HG02623 (cell line): ENCODE measurements around the gene EED.
A peak's percentile ranks its signal among the peaks of the same experiment; 100 is the strongest.
"Not testable (repeated sequence)": the region's sequence is repeated elsewhere in the genome, so short reads cannot be mapped to it uniquely, and the experiment has no call there.

Source experiments
- ATAC-seq: cut with Tn5 transposase; IDR thresholded peaks from one replicate; pipeline ENCODE4 v1.9.1; 2021; ENCODE audit warnings: moderate library complexity; ENCODE audit not compliant: unreplicated experiment

EED gene

DNA sequence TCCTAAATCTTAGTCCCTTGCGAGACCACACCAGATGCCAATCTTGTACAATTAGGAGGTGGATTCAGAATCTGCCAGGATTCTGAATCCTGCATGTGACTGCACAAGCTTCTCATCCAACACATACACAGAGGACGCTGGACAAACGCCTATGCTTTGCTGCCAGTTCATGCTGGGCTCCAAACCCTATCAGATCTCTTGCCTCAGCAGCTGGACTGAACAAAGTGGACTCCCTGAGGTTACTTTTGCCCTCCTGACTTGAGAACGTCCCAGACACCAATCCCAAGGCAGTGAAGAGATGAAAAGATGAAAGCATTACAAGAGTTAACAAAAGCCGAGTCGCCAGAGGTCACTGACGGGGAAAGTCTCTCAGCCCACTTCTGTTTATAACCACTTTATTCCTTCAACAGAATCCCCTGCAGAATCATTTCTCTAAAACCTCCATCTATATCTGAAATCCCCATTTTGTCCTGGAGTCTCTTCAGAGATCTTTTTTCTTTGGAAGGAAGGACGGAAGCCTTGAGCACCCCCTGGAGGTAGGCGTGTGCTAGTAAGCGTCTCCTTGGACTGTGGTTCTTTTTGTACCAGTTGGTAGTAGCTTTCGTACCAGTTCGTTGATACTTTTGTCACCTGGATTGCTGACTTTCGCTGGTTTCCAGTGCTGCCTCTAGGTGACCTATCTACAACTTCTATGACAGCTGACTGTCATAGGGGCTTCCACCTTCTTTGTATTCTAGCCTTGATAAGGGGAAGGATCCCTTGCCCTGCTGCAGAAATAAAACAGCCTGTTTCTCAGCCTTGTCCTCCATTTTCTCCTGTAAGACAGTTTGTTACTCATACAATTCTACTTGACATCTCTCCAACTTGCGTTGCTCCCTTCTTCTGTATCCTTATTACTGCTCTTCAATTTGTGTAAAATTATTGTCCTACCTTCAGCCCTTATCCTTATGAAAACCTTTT, 26.1 kb upstream of the EED start:
- peak; percentile 32 for ATAC-seq

GRCh38 chr11:86219311-86220193, 25.0 kb upstream of the EED start:
- peak; percentile 64 for ATAC-seq

DNA sequence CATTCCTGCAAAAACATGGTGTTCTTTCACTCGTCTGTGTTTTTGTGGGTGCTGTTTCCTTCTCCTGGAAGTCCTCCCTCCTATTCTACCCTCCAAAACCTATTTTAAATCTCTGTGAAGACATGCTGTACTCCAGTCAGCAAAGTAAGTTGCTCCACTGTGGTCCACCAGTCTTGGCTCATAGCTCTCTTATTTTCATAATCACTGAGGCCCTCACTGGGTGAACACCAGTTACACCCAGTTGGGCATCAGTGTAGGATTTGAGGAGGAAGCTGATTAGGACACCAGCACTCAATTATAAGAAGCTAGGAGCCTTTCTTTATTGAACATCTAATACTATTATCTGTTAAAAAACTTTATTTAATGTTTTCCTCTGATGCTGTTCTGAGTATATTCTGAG, 23.9 kb upstream of the EED start:
- ATAC-seq: no peak

GRCh38 chr11:86222081-86222480, 22.5 kb upstream of the EED start:
- no peak for ATAC-seq

DNA sequence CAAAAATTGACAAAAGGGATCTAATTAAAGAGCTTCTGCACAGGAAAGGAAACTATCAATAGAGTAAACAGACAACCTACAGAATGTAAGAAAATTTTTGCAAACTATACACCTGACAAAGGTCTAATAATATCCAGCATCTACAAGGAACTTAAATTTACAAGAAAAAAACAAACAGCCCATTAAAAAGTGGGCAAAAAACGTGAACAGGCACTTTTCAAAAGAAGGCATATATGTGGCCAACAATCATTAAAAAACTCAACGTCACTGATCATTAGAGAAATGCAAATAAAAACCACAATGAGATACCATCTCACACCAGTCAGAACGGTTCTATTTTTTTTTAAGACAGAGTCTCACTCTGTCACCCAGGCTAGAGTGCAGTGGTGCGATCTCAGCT, 20.0 kb upstream of the EED start:
- not testable (repeated sequence) for ATAC-seq

- ATAC-seq: not testable (repeated sequence)
Measured at GRCh38 chr11:86225344-86225743, 19.2 kb upstream of the EED start.

DNA sequence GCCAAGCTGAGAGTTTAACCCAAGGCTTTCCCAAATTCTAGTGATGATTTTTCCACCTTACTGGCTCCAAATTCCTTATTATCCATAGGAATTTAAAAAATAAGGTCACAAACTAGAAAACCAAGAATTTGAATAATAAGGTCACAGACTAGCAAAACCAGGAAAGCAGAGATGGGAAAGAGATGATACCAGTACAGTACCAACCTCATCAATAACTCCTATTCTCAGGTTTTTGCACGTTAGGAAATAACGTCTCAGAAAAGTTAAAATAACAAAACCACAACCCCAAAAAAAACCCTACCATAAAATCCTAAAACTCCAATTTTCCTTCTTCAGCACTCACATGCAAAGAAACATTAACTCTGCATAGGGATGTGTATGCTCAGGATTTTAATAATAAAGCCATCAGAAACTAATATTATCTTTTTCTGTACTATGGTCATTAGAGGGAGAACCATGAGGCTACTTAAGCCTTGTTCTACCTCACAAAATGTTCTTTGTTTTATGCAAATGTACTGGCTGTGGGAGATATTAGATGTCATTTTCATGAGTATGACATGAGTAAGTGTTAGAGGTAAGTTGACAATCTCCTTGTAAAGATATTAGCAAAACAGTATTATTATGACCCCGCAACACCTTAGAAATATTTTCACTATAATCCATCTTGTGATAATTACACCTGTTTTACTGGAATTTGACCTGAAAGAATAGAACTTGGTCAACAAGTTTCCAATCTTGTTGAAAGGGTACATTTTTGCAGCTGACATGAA, 16.1 kb upstream of the EED start:
- ATAC-seq: no peak

DNA sequence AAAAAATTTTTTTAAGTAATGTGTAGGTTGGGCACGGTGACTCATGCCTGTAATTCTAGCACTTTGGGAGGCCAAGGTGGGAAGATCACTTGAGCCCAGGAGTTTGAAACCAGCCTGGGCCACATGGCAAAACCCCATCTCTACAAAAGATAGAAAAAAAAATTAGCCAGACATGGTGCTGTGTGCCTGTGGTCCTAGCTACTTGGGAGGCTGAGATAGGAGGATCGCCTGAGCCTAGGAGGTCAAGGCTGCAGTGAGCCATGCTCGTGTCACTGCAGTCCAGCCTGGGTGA, 15.6 kb upstream of the EED start:
- not testable (repeated sequence) for ATAC-seq

GRCh38 chr11:86230179-86230804, 14.3 kb upstream of the EED start:
- ATAC-seq: no peak

DNA sequence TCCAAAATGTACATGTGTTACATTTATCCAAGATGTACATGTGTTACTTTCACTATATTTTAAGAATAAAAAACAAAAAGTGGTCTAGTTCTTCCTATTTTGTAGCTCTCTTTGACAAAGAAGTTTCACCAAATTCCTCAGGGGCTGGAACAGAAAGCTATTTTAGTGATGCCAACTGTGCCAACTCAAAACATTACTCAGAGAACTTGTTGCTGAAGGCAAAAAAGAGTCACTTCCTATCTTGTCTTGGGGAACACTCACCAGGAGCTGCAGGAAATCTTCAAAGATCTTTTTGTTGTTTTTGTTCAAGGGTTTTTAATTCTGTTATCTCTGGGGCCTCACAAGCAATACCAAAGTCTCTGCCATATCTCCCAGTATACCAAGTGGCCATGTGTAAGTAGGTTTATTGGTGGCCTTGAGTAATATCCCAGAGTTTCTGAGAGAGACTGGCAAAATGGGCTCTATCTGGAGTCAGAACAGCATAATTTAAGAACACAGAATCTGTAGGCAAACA, 13.6 kb upstream of the EED start:
- ATAC-seq: no peak

- ATAC-seq: no peak
Measured at GRCh38 chr11:86232556-86232955, 12.0 kb upstream of the EED start.

DNA sequence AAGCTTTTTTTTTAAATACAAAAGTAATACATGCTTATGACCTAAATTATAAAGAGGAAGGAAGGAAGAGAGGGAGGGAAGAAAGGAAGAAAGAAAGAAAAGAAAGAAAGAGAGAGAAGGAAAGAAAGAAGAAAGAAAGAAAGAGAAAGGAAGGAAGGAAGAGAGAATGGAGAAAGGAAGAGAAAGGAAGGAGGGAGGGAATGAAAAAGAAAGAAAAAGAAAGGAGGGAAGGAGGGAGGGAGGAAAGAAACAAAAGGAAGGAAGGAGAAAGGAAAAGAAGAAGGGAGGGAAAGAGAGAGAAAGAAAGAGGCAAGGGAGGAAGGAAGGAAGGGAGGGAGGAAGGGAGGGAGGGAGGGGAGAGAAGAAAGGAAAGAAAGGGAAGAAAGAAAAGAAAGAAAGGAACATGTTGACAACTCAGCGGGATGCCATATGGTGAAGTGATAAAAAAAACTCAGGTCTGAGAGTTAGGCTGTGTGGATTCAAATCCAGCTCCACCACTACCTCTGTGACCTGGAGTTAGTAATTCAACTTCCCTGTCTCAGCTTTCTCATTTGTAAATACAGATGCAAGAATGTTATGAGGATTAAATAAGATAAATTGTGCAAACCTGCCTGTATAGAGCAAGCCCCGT, 9.6 kb upstream of the EED start:
- ATAC-seq: no peak

DNA sequence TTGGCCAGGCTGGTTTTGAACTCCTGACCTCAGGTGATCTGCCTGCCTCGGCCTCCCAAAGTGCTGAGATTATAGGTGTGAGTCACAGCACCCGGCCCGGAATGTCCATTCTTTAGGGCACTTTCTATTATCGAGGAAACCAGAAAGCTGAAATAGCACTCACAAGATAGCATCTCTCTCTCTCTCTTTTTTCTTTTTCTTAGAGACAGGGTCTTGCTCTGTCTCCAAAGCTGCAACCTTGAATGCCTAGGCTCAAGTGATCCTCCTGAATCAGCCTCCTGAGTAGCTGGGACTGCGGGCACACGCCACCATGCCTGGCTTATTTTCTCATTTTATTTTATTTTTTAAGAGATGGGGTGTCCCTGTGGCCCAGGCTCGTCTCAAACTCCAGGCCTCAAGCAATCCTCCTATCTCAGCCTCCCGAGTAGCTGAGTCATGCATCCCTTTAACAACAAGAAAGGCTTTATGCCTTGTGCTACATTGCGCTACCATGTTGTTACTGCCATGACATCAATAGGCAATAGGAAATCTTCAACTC, 7.2 kb upstream of the EED start:
- ATAC-seq: no peak

- ATAC-seq: no peak
Measured at GRCh38 chr11:86240164-86240563, 4.4 kb upstream of the EED start.

- no peak for ATAC-seq
Measured at GRCh38 chr11:86241956-86242535, 2.5 kb upstream of the EED start.

DNA sequence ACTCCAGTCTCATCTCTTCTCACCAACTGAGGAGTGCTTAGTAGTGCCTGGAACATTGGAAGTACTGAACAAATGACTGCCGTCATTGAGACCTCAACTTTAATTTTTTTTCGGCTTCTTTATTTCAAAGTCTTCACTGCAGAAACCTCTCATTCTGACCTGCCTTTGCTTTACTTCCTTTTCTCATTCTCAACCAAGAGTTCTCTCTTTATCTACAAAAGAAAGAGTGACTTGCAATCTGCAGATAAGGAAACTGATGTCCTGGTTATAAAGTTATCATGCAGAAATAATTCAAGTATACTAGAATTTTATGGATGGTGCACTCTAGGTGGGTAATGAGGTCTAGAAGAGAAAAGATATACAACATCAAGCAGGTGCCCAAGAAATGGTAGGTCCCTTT, 1.2 kb upstream of the EED start:
- no peak for ATAC-seq

DNA sequence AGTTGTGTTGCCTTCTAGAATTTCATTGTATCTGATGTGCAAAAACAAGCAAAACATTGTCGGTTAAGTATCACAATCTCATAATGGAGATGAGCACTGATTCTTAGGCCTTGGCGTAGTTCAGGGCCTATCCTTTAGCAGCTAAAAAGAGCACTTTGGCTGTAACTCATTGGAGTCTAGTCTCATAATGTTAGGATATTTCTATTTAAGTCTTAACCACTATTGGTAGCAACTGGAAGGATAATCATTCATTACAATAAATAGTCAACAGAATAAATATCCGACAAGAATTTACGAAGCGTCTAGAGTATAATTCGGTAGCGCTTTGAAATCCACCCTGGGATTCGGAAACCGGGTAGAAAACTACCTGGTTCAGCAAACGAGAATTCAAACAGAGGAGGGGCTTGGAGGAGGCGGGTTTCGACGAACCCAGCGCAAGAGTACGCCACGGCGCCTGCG, 461 bp upstream of the EED start:
- peak; percentile 63 for ATAC-seq

DNA sequence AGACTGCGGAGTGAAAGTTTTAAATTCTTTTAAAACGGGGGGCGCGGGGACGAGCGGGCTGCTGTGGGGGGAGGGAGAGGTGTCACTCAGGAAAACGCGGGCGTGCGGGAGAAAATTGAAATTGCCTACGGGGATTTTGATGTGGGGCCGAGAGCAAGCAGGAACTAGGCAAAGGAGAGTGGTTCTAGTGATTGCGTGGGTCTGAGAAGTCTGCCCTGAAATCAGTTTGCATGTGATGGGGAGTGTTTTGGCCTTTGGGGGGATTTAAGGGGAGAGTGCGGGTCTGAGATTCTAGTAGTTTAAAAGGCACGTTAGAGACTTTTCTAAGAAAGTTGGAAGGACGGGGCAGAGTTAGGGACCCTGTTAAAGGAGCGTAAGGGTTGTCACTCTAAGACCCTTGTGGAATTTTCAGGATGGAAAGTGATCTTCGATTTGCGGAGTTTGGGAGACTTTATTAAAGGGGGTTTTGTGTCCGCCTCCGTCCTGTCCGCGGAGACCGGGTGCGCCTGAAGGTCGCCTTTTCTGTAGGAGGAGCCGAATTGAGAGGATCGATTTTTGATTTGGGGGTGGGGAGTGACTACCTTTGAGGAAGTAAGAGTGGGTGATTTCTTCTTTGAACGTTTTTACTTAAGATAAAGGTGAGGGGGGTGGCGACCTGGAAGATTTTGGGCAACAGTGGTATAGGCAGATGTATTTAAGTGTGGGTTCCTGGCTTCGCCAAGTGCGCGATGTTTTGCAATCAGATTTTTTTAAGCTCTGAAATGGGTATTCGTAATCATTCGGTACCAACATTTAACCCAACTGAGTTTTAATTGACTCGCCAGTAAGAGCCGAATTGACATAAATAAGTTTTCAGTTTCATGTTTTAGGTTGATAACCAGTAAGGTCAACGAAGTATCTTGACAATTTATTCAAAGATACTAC, 1.1 kb downstream of the EED start:
- no peak for ATAC-seq
